ENCODE results near the gene C1orf53. TPM values are rescaled to one million over a fixed set of nuclear protein-coding genes. Genes with fewer than 3 reads are reported as not detected.

The C1orf53 gene
- total RNA-seq, 2 experiments from 2014 or later = not detected

GRCh38 chr1:197955486-197956394, 53.3 kb downstream of the C1orf53 start:
- no peaks in the 10 kb centered on the region for H3K9me3 ChIP-seq (ENCODE audit: control insufficient read depth in 1 of 2, insufficient read depth in 1 of 2, low read length in 2 of 2)
- no peak for TF ChIP-seq CTCF (IDR thresholded peaks at IDR 0.05)
- Mint-ChIP-seq H3K27ac (no peak overlapping the region), H3K4me3 (no peak overlapping the region), H3K27me3 (no peaks in the 10 kb centered on the region), H3K4me1 (ENCODE audit: low read depth) (peaks cover 4% of the 10 kb centered on the region), H3K36me3 (ENCODE audit: low read depth) (no peaks in the 10 kb centered on the region), H3K9me3 (no peaks in the 10 kb centered on the region)
- H3K4me1 ChIP-seq (ENCODE audit: insufficient read depth, low read length) = no peaks in the 10 kb centered on the region
- DNase-seq (no peak), ATAC-seq (ENCODE audit: poor library complexity) (no peak)
- POLR2A ChIA-PET = no interaction called here
- no peaks in the 10 kb centered on the region for H3K27me3 ChIP-seq (ENCODE audit: control insufficient read depth in 1 of 2, insufficient read depth in 2 of 2, low read length in 2 of 2)
- CTCF ChIA-PET = no interaction called here
- no peaks in the 10 kb centered on the region for H3K36me3 ChIP-seq (ENCODE audit: insufficient read depth, low read length)
- no peak overlapping the region for H3K4me3 ChIP-seq (ENCODE audit: low read length)
- intact Hi-C loops (cut with DNase I, micrococcal nuclease) = no loop called here
- H3K27ac ChIP-seq (ENCODE audit: low read depth in 1 of 2, low read length in 2 of 2) = no peak overlapping the region

Other genes starting within 250 kb of the C1orf53 start
- gene DENND1B, start 127.2 kb upstream of the C1orf53 start, total RNA-seq = 10 to 100 TPM; 23.9 to 26.5 TPM
- gene LHX9, start 14.7 kb downstream of the C1orf53 start, total RNA-seq = not detected

All from CD4-positive, alpha-beta T cell (primary cell).